ENCODE results near the gene C1QL4. TPM values are rescaled to one million over a fixed set of nuclear protein-coding genes. Genes with fewer than 3 reads are reported as not detected.

C1QL4 gene
- total RNA-seq, 1 experiment from 2014 or later = 3.6 TPM

GRCh38 chr12:49301760-49302159, 35.2 kb downstream of the C1QL4 start:
- Mint-ChIP-seq H3K4me1 (ENCODE audit: low read depth, unreplicated experiment) (peaks cover 30% of the 10 kb centered on the region), H3K4me3 (ENCODE audit: unreplicated experiment) (peak overlapping the region; percentile 22), H3K27me3 (ENCODE audit: insufficient read depth, unreplicated experiment) (peaks cover 5% of the 10 kb centered on the region), H3K27ac (ENCODE audit: unreplicated experiment) (peak overlapping the region; percentile 48), H3K36me3 (ENCODE audit: insufficient read depth, unreplicated experiment) (no peaks in the 10 kb centered on the region), H3K9me3 (ENCODE audit: unreplicated experiment) (no peaks in the 10 kb centered on the region)
- no peaks in the 10 kb centered on the region for H3K9me3 ChIP-seq
- POLR2A ChIA-PET = no interaction called here
- CTCF ChIA-PET = no interaction called here
- TF ChIP-seq CTCF (IDR thresholded peaks at IDR 0.05; ENCODE audit: insufficient read depth in 1 of 2, low read depth in 1 of 2, low read length in 1 of 2, severe bottlenecking in 1 of 2, unreplicated experiment in 1 of 2) = no peak
- DNase-seq = peak in 1 of 2 experiments; percentile 57
- H3K4me1 ChIP-seq = 0 out of 2 replicates have a peak, but pooled peaks cover 10% of the 10 kb centered on the region
- no peak overlapping the region for H3K4me3 ChIP-seq (ENCODE audit: low read depth, low read length)
- no peaks in the 10 kb centered on the region for H3K36me3 ChIP-seq (ENCODE audit: control insufficient read depth, insufficient read depth, low read length)
- intact Hi-C loops (cut with micrococcal nuclease; ENCODE audit: unreplicated experiment) = no loop called here
- no peaks in the 10 kb centered on the region for H3K27me3 ChIP-seq (replicated peaks; ENCODE audit: control insufficient read depth, insufficient read depth, low read length)
- no TSS peak for BruUV-seq (replicated peaks)

- H3K27me3 Mint-ChIP-seq (ENCODE audit: insufficient read depth, unreplicated experiment) = peaks cover 5% of the 10 kb centered on the region
- POLR2A ChIA-PET = no interaction called here
- no peaks in the 10 kb centered on the region for H3K27me3 ChIP-seq (replicated peaks; ENCODE audit: control insufficient read depth, insufficient read depth, low read length)
Observed at GRCh38 chr12:49298160-49298559, 38.8 kb downstream of the C1QL4 start.

GRCh38 chr12:49297695-49298060, 39.3 kb downstream of the C1QL4 start:
- Mint-ChIP-seq H3K36me3 (ENCODE audit: insufficient read depth, unreplicated experiment) (no peaks in the 10 kb centered on the region), H3K4me1 (ENCODE audit: low read depth, unreplicated experiment) (peaks cover 23% of the 10 kb centered on the region), H3K27ac (ENCODE audit: unreplicated experiment) (no peak overlapping the region), H3K4me3 (ENCODE audit: unreplicated experiment) (peak overlapping the region; percentile 79), H3K9me3 (ENCODE audit: unreplicated experiment) (no peaks in the 10 kb centered on the region), H3K27me3 (ENCODE audit: insufficient read depth, unreplicated experiment) (peaks cover 2% of the 10 kb centered on the region)
- no TSS peak for BruUV-seq (replicated peaks)
- Histone ChIP-seq H3K27me3 (replicated peaks; ENCODE audit: control insufficient read depth, insufficient read depth, low read length) (no peaks in the 10 kb centered on the region), H3K4me1 (0 out of 2 replicates have a peak, but pooled peaks cover 10% of the 10 kb centered on the region), H3K9me3 (no peaks in the 10 kb centered on the region), H3K4me3 (ENCODE audit: low read depth, low read length) (peak overlapping the region; percentile 69), H3K36me3 (ENCODE audit: control insufficient read depth, insufficient read depth, low read length) (no peaks in the 10 kb centered on the region)
- CTCF ChIA-PET = interaction anchor here (0.5 to 3.1 kb wide), 32 partner anchors 8 to 787 kb away, joined by 3 to 48 read pairs (median 5); partner anchors contain the start of genes C1QL4, DNAJC22, RHEBL1 and SMARCD1
- intact Hi-C loops (cut with micrococcal nuclease; ENCODE audit: unreplicated experiment) = loop anchor here (1.0 to 2.0 kb wide), 4 partner anchors 9 to 49 kb away; partner anchors contain the start of genes DNAJC22, TROAP and TUBA1C
- TF ChIP-seq CTCF (IDR thresholded peaks at IDR 0.05; ENCODE audit: insufficient read depth in 1 of 2, low read depth in 1 of 2, low read length in 1 of 2, severe bottlenecking in 1 of 2, unreplicated experiment in 1 of 2) = no peak
- POLR2A ChIA-PET = interaction anchor here (1.1 to 1.3 kb wide), 4 partner anchors 25 to 444 kb away, joined by 4 to 20 read pairs (median 8); partner anchors contain the start of genes SPATS2, TMBIM6 and TROAP
- no peak for DNase-seq

More at GRCh38 chr12:49298160-49298559, 38.8 kb downstream of the C1QL4 start:
- intact Hi-C loops (cut with micrococcal nuclease; ENCODE audit: unreplicated experiment) = no loop called here
- CTCF ChIA-PET = interaction anchor here (0.6 to 3.0 kb wide), 8 partner anchors 10 to 60 kb away, joined by 3 to 41 read pairs (median 6); partner anchors contain the start of genes C1QL4 and DNAJC22
- H3K4me3 ChIP-seq (ENCODE audit: low read depth, low read length) = no peak overlapping the region
- no TSS peak for BruUV-seq (replicated peaks)
- 0 out of 2 replicates have a peak, but pooled peaks cover 10% of the 10 kb centered on the region for H3K4me1 ChIP-seq
- DNase-seq = no peak
- peak overlapping the region; percentile 79 for H3K4me3 Mint-ChIP-seq (ENCODE audit: unreplicated experiment)
- no peaks in the 10 kb centered on the region for H3K36me3 Mint-ChIP-seq (ENCODE audit: insufficient read depth, unreplicated experiment)
- no peaks in the 10 kb centered on the region for H3K9me3 Mint-ChIP-seq (ENCODE audit: unreplicated experiment)
- H3K4me1 Mint-ChIP-seq (ENCODE audit: low read depth, unreplicated experiment) = peaks cover 23% of the 10 kb centered on the region
- peak in 1 of 2 experiments; percentile 23 for TF ChIP-seq CTCF (IDR thresholded peaks at IDR 0.05; ENCODE audit: insufficient read depth in 1 of 2, low read depth in 1 of 2, low read length in 1 of 2, severe bottlenecking in 1 of 2, unreplicated experiment in 1 of 2)
- H3K36me3 ChIP-seq (ENCODE audit: control insufficient read depth, insufficient read depth, low read length) = no peaks in the 10 kb centered on the region
- H3K27ac Mint-ChIP-seq (ENCODE audit: unreplicated experiment) = no peak overlapping the region
- no peaks in the 10 kb centered on the region for H3K9me3 ChIP-seq
